Gastrocnemius medialis (tissue), 4 donors: ENCODE data around the gene CAPN8. TPM values are rescaled to one million over a fixed set of nuclear protein-coding genes. Genes with fewer than 3 reads are reported as not detected.

Experiments used
- ATAC-seq, 2 donors: fragments of 150-250 bp; one replicate each; pipeline ENCODE4 v1.9.1; 2016
- DNase-seq, 2 donors: peaks; one replicate each; pipeline ENCODE4 v3.0.0-alpha.2; 2019
- H3K27ac ChIP-seq, 4 donors: fragments of 200-600 bp; sonication (generic); 1 replicate in 1 of 4; 2 replicates in 3 of 4; pipeline ENCODE4 v1.5.1; 2016 to 2018; ENCODE audit warnings: mild to moderate bottlenecking in 2 of 4, moderate library complexity in 1 of 4
- H3K27me3 ChIP-seq, 3 donors: fragments of 200-600 bp; sonication (generic) in 2 of 3; 1 replicate in 1 of 3; 2 replicates in 2 of 3; pipeline versions ENCODE4 v1.5.1 to v1.6.0; 2016 to 2019; ENCODE audit warnings: mild to moderate bottlenecking in 1 of 3, moderate library complexity in 1 of 3
- H3K36me3 ChIP-seq, 2 donors: fragments of 200-600 bp; sonication (generic) in 1 of 2; one replicate each; pipeline ENCODE4 v1.5.1; 2017 to 2018
- H3K4me1 ChIP-seq, 2 donors: fragments of 200-600 bp; sonication (generic) in 1 of 2; one replicate each; pipeline ENCODE4 v1.5.1; 2016 to 2017; ENCODE audit warnings: mild to moderate bottlenecking in 2 of 2
- H3K4me3 ChIP-seq, 4 donors: fragments of 200-600 bp; sonication (generic) in 3 of 4; 1 replicate in 1 of 4; 2 replicates in 3 of 4; pipeline ENCODE4 v1.5.1; 2016 to 2019; ENCODE audit warnings: mild to moderate bottlenecking in 2 of 4
- H3K9me3 ChIP-seq, 3 donors: fragments of 200-600 bp; sonication (generic) in 2 of 3; 1 replicate in 1 of 3; 2 replicates in 2 of 3; pipeline ENCODE4 v1.5.1; 2016 to 2019
- POLR2A ChIP-seq, 2 donors: fragments of 450-650 bp; IDR thresholded peaks; one replicate each; pipeline ENCODE4 v1.6.1; 2017; ENCODE audit warnings: antibody characterized with exemption in 2 of 2, mild to moderate bottlenecking in 2 of 2, moderate library complexity in 2 of 2
- in situ Hi-C, 4 donors: fragments of 200-750 bp; cut with MboI; loops; one replicate each; pipeline versions ENCODE4 v1.15.0 to v1.8.0; 2017; ENCODE audit warnings: low sequenced_read_pairs in 4 of 4
- intact Hi-C: fragments of 100-400 bp; cut with DNase I; formaldehyde crosslinking; loops from one replicate; pipeline ENCODE4 v1.15.1; 2023; ENCODE audit warnings: low total_unique reads
- total RNA-seq, 4 donors: library from RNA; depleted of rRNA; stranded (reverse); fragments of >200 nt; gene quantifications; one replicate each; pipeline versions ENCODE4 v1.1.0 to v1.2.3, GENCODE V29; 2016
- TF ChIP-seq, protein P1 (sequence below), 5 experiments: fragments of 450-650 bp in 3 of 5; fragments of 200-600 bp in 2 of 5; sonication (generic) in 2 of 5; IDR thresholded peaks in 4 of 5; conservative IDR thresholded peaks in 1 of 5; 1 replicate in 4 of 5; 2 replicates in 1 of 5; pipeline ENCODE4 v1.5.1; 2016 to 2019; ENCODE audit warnings: antibody characterized with exemption in 5 of 5, mild to moderate bottlenecking in 3 of 5, moderate library complexity in 3 of 5

CAPN8 gene
- total RNA-seq, 4 donors from 2014 or later: 0.46 to 0.85 TPM; not detected in 2

- peak; percentile 36 to 41 for ATAC-seq
- H3K4me1 ChIP-seq: no peaks in the 10 kb centered on the region
- intact Hi-C loops: no loop called here
These were observed 108.9 kb downstream of the CAPN8 start for GRCh38 chr1:223556414-223557129.

GRCh38 chr1:223553957-223554356, 111.5 kb downstream of the CAPN8 start:
- Histone ChIP-seq H3K27ac (no peak overlapping the region), H3K4me1 (no peaks in the 10 kb centered on the region), H3K4me3 (no peak overlapping the region), H3K27me3 (no peaks in the 10 kb centered on the region), H3K36me3 (no peaks in the 10 kb centered on the region), H3K9me3 (no peaks in the 10 kb centered on the region)
- TF ChIP-seq, protein P1, sequence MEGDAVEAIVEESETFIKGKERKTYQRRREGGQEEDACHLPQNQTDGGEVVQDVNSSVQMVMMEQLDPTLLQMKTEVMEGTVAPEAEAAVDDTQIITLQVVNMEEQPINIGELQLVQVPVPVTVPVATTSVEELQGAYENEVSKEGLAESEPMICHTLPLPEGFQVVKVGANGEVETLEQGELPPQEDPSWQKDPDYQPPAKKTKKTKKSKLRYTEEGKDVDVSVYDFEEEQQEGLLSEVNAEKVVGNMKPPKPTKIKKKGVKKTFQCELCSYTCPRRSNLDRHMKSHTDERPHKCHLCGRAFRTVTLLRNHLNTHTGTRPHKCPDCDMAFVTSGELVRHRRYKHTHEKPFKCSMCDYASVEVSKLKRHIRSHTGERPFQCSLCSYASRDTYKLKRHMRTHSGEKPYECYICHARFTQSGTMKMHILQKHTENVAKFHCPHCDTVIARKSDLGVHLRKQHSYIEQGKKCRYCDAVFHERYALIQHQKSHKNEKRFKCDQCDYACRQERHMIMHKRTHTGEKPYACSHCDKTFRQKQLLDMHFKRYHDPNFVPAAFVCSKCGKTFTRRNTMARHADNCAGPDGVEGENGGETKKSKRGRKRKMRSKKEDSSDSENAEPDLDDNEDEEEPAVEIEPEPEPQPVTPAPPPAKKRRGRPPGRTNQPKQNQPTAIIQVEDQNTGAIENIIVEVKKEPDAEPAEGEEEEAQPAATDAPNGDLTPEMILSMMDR (IDR thresholded peaks at IDR 0.05 in 4 of 5, conservative IDR thresholded peaks at IDR 0.05 in 1 of 5): no peak
- TF ChIP-seq POLR2A (IDR thresholded peaks at IDR 0.05): no peak
- no peak for ATAC-seq
- DNase-seq: no peak
- intact Hi-C loops (no loop called here), in situ Hi-C loops (no loop called here)

More at GRCh38 chr1:223556414-223557129, 108.9 kb downstream of the CAPN8 start:
- no peaks in the 10 kb centered on the region for H3K9me3 ChIP-seq
- no peak overlapping the region for H3K4me3 ChIP-seq
- TF ChIP-seq, protein P1 (IDR thresholded peaks at IDR 0.05 in 4 of 5, conservative IDR thresholded peaks at IDR 0.05 in 1 of 5): peak in 4 of 5 experiments; percentile 17 to 64 (median 40)
- no peak for TF ChIP-seq POLR2A (IDR thresholded peaks at IDR 0.05)
- in situ Hi-C loops: no loop called here
- no peaks in the 10 kb centered on the region for H3K27me3 ChIP-seq
- H3K36me3 ChIP-seq: no peaks in the 10 kb centered on the region
- H3K27ac ChIP-seq: no peak overlapping the region
- peak in 1 of 2 donors; percentile 28 for DNase-seq

DNA sequence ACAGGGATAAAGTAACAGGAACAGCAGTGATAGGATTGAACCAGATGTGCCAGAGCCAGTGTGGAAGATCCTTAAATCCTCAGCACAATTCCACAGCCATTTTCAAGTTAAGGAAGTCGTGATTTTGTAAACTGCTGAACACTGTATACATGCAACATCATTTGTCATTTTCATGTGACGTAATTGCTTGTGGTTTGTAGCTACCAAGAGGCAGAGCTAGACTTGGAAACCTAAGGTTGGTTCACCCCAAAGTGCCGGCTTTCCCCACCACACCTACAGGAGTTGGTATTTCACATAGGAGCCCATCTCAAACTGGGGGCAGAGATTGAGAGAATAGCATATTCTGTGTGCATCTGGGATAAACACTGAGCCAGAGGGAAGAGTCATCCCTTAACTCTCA, 113.9 kb downstream of the CAPN8 start:
- ATAC-seq: no peak
- Histone ChIP-seq H3K27me3 (no peaks in the 10 kb centered on the region), H3K27ac (no peak overlapping the region), H3K4me3 (no peak overlapping the region), H3K4me1 (no peaks in the 10 kb centered on the region), H3K9me3 (no peaks in the 10 kb centered on the region), H3K36me3 (no peaks in the 10 kb centered on the region)
- no peak for DNase-seq
- in situ Hi-C loops (no loop called here), intact Hi-C loops (no loop called here)
- TF ChIP-seq, protein P1 (IDR thresholded peaks at IDR 0.05 in 4 of 5, conservative IDR thresholded peaks at IDR 0.05 in 1 of 5): no peak
- no peak for TF ChIP-seq POLR2A (IDR thresholded peaks at IDR 0.05)

DNA sequence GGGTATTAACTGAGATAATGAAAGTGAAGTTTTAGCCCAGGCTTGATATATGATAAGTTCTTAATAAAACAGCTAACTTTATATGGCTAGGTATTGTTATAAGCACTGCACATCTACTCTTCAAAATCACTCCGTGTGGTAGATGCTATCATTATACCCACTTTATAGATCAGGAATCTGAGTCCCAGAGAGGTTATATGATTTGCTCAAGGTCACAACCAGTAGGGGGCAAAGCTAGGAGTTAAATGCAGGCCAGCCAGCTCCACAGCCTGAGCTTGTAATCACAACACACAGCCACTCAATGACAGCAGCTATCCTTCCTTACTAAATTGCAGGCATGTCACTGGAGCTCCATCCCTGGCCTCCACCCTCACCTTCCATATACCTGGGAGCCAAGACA, 115.8 kb downstream of the CAPN8 start:
- no peak overlapping the region for H3K4me3 ChIP-seq
- ATAC-seq (no peak), DNase-seq (no peak)
- intact Hi-C loops (no loop called here), in situ Hi-C loops (no loop called here)
- H3K4me1 ChIP-seq: no peaks in the 10 kb centered on the region
- H3K9me3 ChIP-seq: no peaks in the 10 kb centered on the region
- no peaks in the 10 kb centered on the region for H3K27me3 ChIP-seq
- no peak for TF ChIP-seq POLR2A (IDR thresholded peaks at IDR 0.05)
- TF ChIP-seq, protein P1 (IDR thresholded peaks at IDR 0.05 in 4 of 5, conservative IDR thresholded peaks at IDR 0.05 in 1 of 5): no peak
- no peak overlapping the region for H3K27ac ChIP-seq
- no peaks in the 10 kb centered on the region for H3K36me3 ChIP-seq
